Fibroblast of skin of left biceps (primary cell): ENCODE data around the gene RETREG1.

ENCODE experiments used
- DNase-seq, 2 experiments: peaks; one replicate each; pipeline ENCODE4 v3.0.0-alpha.2; 2013; ENCODE audit warnings: low read depth in 2 of 2

Gene RETREG1

DNA sequence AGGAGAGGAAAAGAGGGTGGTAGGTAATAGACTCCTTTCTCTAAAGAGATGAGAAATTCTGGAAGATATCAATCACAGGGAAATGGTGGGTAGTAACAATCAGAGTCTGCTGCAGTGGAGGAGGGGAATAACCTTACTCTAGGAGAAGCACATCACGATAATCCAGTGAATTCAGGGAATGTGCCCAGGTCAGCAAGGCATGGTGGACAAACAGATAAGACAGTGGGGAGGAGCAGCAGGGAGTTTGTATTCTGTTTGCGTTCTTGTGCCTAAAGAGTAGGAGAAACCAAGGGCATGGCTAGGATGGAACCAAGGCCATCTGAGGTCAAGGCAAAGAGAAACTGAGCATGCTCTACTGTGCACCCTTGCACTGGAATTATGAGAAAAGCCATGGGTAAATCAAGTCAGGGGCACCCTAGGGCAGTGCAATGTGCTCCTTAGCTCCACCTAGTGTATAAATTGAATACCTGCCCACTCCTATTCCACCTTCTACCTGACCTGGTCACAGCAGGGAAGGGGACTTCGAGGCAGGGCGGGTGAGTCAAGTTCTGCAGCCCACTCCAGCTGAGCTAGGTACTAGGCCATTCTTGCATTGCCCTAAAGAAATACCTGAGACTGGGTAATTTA, 31.6 kb downstream of the RETREG1 start:
- DNase-seq = no peak

DNA sequence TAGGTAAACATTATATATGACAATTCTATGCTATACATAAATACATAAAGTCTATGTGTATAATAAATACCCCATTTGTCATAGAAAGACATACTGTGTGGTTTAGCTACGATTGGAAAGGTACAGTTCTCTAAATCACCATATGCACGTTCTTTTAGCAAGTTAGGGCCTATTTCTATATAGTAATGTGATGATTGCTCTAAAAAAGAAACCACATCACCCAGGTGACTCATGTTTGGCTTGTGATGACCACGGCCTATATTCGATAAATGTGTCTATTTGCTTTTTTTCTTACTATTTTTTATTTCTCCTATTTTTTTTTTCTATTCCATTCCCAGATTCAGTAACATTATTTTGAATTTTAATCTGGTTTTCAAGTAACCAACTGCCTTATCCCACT, 34.7 kb downstream of the RETREG1 start:
- DNase-seq = no peak

DNA sequence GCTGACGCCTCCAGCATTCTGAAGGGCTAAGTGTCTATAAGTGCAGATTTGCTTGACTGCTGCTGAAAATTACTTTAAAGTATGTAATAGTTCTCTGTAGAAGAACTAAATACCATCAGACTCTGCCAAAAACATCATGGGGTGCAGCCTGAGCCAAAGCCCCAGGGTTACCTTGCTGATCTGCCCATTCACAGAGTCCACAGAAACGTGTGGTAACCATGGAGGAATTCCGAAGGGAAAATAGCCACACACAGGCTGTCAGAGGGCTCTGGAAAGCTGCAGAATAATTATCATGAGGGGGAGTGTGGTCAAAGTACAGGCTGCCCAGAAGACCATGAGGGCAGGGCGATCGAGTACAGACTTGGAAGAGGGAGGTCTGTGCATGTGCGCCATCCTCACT, 36.4 kb downstream of the RETREG1 start:
- DNase-seq = no peak

DNA sequence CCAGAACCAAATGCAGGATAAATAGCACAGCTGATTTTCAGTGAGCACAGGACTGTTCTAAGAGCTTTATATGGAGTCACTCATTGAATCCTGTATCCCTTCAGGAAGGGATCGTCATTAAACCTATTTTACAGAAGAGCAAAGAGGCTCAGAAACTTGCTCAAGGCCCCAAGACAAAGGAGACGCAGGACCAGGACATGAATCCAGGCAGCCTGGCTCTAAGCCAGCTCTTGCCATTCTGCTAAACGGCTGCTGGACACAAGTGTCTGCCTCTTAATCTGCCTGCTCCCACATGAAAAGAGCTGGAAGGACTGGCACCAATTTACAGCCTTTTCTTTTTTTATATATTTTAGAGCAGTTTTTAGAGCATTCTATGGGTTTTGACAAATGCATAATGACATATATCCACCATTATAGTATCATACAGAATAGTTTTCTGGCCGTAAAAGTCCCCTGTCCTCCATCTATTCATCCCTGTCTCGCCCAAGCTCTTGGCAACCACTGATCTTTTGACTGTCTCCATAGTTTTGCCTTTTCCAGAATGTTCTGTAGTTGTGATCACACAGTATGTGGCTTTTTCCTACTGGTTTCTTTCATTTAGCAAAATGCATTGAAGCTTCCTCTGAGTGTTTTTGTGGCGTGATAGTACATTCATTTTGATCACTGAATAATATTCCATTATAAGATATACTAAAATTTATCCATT, 37.5 kb downstream of the RETREG1 start:
- DNase-seq = no peak

DNA sequence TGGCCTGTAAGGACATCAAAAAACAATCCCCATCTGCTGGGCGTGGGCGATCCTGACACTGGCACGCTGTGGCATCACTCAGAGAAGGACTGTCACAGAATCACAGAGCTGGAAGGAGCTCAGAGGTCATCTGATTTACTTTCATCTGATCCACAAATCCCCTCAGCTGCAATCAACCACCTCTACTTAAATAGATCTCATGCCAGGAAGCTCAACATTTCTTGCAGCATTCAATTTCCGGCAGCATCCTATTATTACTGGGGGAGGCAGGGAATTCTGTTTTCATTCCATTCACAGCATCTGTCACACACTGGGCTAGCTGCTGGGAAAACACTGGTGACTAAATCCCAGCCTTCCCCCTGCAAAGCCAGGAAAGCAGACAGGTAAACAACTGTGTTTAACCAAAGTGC, 38.3 kb downstream of the RETREG1 start:
- no peak for DNase-seq

DNA sequence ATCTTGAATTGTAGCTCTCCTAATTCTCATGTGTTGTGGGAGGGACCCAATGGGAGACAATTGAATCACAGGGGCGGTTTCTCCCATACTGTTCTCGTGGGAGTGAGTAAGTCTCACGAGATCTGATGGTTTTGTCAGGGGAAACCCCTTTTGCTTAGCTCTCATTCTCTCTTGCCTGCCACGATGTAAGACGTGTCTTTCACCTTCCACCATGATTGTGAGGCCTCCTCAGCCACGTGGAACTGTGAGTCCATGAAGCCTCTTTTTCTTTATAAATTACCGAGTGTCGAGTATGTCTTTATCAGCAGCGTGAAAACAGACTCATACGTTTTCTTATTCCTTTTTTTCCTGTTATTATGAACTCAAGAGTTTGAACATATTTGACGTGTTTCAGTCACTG, 39.1 kb downstream of the RETREG1 start:
- no peak for DNase-seq

DNA sequence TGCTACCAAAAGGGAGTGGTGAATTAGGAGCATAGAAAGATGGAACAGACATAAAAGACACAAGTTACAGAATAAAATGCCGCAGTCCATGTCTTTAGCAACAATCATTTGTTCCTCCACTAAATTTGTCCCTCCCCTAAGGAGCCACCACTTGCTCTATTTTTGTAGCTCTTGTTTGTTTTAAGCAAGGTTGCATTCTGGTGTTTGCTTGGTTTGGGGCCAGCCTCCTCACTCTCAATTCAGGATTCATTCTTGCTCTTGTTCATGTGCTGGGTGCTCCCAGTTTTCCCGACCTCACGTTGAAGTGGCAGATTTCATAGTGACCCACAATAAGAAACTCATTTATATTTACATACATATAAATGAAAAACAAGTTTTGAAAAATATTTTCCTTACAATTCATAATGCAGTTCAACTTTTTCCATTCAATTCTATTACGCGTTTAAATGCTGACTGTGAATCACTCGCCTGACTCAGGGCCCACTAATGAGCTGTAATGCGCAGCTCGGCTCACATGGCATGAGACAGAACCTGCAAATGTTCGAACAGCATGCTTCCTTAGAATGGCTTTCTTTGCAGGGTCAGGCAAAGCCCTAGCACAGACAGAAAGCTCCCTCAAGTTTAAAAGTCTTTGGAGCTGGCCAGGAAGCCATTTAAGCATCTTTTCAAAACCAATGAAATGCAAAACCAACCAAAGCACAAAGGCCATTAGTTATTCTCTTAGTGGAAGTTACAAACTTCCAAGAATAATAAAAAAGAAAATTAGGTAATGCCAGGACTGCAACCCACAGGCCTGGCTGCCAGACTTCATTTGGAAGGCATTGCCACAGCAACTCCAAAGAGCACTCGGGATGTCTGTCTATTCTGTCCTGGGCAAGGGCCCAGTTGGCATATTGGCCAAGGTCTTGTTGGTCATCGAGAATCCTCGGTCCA, 41.7 kb downstream of the RETREG1 start:
- peak; percentile 41 to 50 for DNase-seq

DNA sequence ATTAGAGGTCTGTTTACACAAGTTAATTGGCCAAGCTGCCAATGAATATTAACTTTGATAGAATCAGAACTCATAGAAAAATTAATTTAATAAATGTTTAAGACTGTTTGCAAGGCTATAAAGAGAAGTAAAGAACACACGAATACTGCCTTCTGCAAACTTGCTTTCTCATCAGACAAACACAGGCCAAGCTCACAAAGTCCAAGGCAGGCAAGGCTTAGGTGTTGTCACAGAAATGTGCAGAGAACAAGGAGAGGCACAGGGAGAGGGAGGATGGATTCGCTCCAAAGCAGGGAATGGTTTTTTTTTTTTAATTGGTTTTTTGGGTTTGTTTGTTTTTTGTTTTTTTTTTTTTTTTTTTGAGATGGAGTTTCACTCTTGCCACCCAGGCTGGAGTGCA, 43.4 kb downstream of the RETREG1 start:
- DNase-seq = no peak

DNA sequence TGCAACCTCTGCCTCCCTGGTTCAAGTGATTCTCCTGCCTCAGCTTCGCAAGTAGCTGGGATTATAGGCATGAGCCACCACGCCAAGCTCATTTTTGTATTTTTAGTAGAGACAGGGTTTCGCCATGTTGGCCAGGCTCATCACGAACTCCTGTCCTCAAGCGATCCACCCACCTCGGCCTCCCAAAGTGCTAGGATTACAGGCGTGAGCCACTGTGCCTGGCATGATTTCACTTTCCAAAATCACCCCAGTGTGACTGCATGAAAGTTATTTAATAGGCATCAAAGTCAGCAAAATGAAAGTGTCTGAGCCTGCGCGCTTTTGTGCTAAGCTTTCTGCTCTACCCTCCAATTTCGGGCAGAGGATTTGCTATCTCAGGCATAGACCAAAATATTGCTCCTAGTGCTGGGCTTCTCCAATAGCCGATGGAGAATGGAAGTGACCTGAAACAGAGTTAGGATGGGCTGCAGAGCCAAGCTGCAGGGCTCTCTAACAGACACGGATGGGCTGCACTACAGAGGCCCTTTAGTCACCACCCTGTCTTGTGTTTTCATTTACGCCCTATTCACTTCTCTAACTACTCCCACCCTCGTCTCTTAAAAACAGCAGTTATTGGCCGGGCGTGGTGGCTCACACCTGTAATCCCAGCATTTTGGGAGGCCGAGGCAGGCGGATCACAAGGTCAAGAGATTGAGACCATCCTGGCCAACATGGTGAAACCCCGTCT, 44.3 kb downstream of the RETREG1 start:
- DNase-seq = no peak

DNA sequence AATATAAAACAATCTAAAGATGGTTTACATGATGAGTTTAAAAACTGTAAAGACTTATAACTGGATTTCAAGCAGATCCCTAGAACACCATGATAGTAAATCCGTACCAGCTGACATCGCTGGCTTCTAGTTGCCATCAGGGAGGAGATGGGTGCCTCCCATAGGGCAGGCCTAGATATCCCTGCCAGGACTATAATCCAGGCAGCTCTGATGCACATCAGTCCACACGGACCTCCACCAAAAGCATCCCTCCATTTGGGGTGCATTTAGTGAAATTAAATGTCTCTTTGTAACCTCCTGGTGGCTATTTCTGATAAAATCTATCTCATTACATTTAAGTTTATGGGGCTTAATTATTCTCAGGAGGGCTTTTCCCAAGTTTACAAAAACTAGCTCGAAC, 45.8 kb downstream of the RETREG1 start:
- no peak for DNase-seq

DNA sequence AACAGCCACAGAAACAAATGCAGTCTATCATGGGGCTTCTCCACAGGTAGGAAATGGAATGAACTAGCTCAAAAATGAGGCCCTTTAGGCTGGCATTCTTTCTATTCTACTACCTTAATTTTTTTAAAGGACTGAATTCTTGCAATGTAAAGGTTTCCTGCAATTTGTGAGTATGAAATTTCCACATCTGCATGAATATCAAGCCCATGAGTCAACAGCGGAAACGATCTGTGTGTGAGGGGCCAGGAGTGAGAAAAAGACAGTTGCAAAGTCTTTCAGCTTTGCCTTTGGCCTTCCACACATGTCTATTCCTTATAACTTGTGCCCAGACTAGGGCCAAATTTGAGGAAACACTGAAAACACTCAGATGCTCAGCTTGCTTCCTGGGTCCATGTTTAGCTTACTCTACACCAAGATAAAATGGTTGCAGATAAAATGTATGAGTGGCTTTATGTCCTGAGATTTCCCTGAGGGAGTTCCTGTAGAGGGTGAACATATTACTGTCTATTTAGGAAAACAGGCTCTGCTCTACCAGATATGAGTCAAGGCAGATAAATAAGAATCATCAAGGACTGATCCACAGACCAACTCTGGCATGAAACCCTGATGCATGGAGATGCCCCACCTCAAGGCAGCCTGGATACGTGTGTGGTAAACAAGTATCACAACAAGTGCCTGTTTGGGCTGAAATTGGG, 46.5 kb downstream of the RETREG1 start:
- peak in 1 of 2 experiments; percentile 32 for DNase-seq

DNA sequence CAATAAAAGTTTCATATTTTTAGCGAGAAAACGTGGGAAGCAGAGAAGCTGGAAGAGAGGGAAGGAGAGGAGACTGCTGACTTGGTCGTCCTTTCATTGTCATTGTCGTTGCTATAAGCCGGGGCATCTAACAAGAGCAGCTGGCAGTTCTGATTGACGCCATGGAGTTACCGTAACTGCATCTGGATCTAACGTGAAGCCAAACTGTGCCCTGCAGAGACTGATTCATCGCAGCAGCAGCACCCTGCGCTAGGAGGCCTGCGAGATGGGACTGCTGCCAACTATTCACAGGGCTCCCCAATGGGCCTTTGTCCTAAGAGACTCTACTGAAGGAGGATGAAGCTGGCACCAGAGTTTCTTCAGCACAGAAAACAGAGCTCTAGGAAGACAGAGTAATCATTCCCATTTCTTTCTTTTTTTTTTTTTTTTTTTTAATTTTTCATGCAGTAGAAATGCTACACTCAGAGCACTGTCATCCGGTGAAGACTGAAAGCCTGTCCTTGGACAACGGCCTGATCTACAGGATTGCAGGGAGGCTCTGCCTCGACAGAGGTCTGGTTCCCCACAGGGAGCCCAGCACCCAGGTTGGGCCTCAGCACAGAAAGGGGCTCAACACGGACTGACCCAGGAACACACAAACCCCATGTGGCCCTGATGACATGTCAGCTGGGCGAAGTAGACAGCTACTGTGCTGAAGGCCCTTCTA, 47.8 kb downstream of the RETREG1 start:
- DNase-seq = no peak

DNA sequence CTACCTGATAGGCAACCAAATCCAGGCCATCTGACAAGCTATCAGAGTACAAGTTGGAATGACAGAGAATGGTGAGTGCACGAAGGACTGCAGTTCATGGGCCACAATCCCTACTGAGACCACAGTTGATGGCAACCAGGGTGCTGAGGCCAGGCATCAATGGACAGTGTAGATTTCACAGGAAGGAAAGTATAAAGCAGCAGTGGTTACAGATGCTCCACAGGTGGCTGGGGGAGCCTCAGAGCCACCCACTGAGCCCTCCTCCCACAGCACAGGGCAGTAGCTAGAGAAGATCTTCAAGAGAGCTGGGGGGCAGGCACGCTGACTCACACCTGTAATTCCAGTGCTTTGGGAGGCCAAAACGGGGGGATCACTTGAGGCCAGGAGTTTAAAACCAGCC, 49.4 kb downstream of the RETREG1 start:
- DNase-seq = no peak

DNA sequence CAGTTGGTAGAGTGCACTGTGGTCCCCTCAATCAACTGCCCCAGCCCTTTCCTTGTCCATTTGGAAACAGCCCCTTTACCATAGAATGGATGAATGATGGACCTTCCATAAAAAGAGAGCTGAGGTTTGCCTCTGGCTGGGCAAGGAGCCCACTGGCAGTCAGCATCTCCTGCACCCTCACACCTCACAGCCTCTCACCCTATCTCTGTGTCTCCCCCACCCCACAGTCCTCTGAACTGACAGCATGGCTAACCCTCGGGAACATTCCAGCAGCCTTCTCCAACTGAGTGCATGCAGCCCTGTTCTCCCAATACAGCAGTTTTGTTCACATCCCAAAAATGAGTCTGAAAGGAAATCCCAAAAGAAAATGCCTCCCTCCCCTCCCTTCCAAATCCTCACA, 51.7 kb downstream of the RETREG1 start:
- no peak for DNase-seq

DNA sequence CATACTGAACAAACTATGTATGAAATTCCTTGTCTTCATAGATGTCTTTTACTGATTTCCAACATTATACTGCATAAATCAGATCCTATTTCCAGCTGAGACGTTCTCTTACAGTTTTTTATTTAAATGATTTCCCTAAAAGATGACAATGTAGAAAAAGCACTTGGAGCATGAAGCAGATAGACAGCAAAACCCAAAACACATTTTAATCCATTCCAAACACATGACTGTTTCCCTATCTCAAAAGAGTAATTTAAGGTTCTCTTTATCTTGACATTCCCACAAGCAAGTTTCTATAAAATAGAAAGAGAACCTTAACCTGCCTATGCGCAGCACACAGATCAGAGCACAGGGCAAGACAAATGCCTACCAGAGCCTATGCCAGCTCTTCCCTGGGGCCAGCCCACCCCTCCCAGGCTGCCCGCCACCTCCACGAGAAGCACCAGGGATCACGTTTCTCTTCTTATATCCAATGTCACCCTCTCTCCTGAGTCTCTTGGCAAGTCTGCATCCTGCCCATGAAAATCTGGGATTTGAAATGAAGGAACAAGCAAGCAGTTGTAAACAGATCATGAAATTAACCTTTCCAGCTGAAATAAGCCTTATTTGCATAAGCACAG, 52.4 kb downstream of the RETREG1 start:
- DNase-seq = no peak

DNA sequence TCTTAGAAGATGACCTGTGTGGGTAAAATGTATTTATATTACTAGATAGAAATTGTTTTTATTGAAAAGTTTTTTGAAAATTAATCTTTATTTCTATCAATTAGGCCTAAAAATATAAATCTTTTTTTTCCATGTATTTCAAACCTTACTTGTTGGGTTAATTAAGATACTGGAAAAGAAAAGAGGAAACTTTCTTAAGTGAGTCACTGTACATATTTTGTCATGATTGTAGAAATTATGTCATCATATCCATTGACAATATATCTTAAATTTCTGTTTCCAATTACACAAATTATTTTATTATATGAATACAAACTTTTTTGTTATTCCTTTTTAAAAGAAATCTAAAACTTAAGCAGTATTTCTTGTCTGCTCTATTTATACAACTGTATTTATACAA, 53.1 kb downstream of the RETREG1 start:
- DNase-seq = no peak

DNA sequence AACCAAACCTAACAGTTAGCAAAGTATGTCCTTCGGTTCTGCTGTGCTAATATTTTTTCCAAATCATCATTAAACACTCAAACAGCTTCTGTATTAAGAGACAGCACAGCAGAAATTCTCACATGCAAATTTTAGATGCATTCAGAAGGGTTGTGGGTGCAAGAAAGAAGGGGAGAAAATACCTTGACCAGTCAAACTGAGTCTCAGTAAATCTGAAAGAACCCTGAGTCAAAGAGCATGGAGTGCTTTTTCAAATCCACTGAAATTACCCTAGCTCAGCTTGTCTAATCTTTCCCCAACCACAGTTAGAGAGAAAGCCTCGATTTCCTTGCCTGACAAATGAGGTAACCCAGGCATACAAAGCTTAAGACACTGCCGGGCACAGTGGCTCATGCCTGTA, 55.1 kb downstream of the RETREG1 start:
- no peak for DNase-seq

DNA sequence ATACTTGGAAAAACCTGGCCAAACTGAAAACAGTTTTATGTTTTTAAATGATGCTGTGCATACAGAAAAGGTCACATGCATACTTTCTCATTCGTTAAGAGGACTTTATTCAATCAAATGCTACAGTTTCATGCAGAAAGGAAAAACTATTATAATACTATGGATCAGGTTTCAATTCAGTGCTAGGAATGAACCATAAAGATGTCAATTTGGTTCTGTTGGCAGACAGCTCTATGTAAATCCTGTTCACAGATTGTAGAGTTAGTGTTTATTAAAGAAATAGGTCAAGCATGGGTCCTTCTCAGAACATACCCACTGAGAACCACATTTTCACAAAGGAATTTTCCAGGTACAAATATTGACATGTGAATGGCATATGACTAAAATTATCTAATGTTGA, 57.1 kb downstream of the RETREG1 start:
- no peak for DNase-seq

DNA sequence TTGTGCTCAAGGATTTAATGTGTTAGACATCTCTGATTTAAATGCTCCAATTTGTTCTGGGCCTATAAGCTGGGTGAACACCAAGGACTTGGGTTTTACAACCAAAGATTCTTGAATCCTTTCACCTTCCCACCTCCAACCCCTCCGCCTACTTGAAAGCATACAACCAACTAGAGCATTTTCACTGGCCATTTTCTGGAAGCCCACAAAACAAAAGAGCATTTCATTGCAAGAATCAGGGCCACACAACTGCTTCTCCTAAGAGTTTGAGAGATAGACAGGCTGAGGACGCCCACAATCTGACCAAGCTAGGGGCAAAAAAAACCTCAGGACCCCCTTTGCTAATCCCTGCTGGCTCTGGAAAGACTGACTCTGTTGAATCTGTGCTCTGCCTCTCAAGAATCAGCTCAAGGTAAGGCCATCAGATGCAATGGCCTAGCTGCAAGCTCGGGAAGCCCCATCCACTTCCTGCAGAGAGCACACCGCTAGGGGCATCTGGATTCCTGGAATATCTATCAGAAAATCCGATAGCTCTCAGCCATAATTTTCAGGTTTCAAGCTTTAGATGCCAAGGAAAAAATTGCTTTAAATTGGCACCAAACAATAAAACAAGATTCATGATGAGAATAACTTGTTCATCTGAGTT, 57.7 kb downstream of the RETREG1 start:
- DNase-seq = no peak

DNA sequence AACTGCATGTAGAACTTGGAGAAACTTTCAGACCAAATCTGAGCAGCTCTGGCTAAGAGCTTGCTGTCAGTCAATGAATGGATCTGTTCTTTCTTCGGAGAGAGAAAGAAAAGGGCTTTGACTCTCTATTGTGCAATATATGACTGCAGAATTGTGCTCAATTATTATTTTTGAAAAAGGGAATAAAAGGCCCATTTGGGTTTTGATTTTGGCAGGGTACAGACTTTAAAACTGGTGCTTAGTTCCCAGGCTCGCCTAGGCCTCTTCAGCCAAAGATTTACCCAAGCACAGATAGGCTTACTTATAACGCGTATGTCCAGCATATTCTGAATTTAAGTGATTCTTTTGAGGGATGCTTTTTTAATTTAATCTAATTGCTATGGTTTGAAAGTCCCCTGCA, 59.3 kb downstream of the RETREG1 start:
- DNase-seq = no peak
